HG03280 (cell line): ENCODE data around the gene TBCEL.
"Not testable (repeated sequence)": the region's sequence is repeated elsewhere in the genome, so short reads cannot be mapped to it uniquely, and the experiment has no call there.

ENCODE experiments used
- ATAC-seq: cut with Tn5 transposase; IDR thresholded peaks from one replicate; pipeline ENCODE4 v1.9.1; 2021; ENCODE audit warnings: mild to moderate bottlenecking, moderate library complexity; ENCODE audit not compliant: unreplicated experiment

Gene TBCEL, protein sequence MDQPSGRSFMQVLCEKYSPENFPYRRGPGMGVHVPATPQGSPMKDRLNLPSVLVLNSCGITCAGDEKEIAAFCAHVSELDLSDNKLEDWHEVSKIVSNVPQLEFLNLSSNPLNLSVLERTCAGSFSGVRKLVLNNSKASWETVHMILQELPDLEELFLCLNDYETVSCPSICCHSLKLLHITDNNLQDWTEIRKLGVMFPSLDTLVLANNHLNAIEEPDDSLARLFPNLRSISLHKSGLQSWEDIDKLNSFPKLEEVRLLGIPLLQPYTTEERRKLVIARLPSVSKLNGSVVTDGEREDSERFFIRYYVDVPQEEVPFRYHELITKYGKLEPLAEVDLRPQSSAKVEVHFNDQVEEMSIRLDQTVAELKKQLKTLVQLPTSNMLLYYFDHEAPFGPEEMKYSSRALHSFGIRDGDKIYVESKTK

DNA sequence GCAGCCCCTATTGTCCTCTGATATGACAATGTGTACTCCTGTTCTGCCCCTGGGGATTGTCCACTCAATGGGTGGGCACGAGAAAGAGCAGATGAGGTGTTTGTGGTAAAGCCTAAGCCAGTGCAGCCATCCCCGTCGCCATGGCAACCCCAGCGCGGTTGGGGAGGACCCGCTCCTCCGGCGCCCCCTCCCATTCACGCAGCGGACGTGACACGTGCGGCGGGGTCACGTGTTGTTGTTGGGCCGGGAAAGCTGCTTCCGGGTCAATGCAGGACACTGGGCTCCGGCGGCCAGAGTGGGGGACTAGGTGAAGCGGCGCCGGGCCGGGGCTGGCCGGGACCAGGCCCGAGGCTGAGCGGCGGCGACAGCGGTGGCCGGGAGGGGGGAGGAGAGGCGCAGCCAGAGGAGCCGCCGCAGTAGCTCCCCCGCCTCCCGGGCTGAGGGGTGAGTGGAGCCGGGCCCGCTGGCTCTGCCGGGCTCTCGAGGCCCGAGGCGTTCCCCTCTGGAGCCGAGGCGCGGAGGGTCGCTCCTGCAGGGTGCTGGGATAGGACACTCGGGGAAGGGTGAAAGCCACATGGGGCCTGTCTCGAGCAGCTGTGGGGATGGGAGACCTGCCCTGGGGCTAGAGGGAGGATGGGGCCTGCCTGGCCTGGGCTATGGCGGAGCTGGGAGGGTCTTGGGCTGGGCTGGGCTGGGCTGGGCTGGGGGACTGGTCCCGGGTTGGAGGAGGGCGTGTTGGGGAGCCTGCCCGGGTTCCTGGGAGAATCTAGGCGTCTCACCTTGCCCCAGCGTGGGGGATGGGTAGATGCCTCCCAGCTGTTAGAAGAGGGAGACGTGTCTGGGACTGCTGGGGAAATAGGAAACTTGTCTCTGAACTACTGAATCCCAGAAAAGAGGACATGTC is at the start of gene TBCEL:
TSS of gene TBCEL (plus strand) at position 255 of the 904 bp plus-strand sequence. CDS start 21,589 bp downstream, outside the sequence.
- peak; percentile 96 for ATAC-seq

DNA sequence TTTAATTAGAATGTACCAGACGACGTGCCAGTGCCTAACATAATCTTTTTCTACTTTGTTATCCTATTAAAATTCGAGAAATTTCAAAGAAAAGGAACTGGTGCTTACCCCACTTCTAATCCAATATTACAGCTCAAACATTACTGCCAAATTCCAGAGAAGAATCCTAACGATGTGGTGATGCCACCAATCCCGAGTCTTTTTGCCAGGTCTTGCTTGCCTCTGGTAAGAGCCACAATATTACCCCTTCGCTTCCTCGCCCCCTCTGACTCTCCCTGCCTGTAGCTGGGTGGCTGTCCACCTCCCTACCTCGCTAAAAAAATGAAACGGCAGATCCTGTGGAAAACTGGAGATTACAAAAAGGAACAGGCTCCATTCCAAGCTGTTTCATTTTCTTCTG is 49.4 kb upstream of the TBCEL start:
- no peak for ATAC-seq

DNA sequence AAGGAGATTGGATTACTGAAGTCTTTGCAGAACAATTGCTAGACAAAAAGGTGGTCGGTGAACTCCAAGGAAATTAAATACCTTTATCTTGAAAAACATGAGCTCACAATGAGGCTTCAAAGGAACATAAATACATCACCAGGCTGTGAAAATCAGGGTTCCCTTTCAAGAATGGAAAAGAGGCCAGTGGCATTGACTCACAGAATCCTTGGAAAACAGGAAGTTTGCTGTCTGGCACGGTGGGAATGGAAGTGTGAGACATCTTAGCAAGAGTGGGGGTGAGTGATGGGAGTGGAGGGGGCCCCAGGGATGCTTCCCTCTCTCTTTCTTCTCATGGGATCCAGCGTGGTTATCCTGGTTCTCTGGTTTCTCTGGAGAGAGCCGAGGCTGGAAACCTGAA is 48.9 kb upstream of the TBCEL start:
- ATAC-seq: no peak

DNA sequence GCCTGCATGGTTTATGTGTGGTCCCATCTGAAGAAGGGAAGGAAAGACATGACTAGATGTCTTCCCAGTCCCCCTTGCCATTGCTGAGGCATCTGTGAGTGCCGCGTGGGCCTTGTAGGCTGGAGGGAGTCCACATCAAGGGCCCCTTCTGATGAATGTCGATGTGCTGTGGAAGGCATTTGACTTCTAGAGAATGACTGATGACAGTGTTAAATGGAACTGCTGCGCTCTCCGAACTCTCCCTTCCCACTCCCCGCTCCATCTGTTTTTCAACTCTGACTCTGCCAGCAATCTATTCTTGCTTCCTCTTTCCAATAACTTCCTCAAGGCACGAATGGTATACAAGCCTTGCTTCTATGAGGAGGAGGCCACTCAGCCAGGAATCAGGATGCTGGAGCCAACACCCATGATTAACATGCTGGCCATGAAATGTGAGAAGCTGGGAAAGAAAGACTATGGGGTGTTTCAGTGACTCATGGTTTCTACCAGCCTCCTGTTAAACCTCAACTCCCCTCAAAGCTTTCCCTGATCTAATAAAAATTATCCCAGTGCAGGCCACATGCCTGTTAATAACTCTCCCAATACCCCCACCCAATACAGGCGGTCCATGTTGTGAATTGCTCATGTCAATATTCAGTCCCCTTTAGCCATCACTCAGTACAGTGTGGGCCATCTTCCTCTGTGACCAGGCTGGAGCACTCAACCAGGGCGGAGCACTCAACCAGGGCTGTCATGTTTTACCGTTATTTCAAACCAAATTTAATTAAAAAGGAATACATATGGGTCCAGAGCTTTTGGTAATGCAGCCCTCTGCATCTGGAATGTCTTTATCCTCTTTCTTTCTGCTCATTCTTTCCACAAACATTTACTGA is 46.4 kb upstream of the TBCEL start:
- no peak for ATAC-seq

DNA sequence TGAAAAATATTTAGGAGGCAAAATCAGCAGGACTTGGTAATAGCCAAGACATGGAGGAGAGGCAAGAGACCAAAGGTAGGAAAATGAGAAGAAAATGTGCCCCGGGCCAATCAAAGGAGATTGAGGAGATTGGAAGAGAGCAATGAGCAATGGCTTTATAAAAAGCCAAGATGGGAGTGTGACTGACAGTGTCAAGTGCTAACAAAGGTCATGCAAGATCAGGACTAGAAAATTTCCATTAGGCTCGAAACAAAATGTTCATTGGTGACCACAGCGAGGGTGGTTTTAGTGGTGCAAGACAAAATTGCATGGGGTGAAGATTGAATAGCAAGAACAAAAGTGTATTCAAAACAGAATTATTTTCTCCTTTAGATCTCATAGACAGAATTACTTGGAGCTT is 45.2 kb upstream of the TBCEL start:
- no peak for ATAC-seq

DNA sequence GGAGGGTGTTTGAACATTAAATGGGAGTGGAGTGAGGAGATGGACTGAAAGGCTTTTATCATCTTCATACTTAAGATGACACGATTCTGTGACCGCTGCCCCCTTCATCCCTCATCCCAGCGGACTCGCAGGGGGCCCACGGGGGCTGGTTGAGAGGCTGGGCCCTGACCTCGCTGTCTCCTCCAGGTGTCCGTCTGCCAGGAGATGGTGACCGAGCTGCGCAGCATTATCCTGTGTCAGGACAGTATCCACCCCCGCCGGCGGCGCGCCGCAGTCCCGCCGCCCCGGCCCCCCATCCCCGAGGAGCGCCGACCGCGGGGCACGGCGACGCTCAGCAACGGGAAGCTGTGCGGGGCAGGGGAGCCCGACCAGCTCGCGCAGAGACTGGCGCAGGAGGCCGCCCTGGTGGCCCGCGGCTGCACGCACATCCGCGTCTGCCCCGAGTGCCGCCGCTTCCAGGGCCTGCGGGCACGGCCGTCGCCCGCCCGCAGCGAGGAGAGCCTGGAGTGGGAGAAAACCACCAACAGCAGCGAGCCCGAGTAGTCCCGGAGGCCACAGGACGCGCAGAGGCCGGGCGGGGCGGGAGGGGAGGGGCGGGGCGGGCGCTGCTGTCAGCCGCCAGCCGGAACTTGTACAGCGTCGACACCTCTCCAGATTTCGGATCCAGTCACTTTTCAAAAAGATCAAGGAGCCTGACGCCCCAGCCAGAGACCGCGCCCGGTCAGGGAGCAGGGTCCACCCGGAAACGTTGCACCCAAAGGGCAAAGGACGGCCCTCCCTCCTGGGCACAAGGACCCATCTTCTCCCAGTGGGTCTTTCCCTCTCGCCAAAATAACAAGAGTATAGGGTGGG is 38.0 kb upstream of the TBCEL start:
- ATAC-seq: no peak

DNA sequence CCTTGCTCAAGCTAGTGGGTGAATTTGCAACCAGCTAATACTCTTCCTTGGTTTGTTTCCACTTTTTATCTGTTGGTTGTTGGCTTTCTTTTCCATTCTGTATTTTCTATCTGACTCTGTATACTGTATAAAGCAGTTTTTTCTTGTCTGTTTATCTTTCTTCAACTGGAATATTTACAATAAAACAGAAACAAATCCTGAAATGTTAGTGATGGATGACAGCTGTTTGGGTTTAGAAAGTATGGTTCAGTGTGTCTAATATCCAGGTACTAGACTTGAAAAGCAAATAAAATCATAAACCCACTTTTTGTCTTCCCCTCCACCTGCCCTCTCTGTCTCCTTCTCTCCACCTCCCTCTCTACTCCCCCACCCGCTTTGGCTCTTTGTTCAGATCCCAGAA is 35.3 kb upstream of the TBCEL start:
- no peak for ATAC-seq

DNA sequence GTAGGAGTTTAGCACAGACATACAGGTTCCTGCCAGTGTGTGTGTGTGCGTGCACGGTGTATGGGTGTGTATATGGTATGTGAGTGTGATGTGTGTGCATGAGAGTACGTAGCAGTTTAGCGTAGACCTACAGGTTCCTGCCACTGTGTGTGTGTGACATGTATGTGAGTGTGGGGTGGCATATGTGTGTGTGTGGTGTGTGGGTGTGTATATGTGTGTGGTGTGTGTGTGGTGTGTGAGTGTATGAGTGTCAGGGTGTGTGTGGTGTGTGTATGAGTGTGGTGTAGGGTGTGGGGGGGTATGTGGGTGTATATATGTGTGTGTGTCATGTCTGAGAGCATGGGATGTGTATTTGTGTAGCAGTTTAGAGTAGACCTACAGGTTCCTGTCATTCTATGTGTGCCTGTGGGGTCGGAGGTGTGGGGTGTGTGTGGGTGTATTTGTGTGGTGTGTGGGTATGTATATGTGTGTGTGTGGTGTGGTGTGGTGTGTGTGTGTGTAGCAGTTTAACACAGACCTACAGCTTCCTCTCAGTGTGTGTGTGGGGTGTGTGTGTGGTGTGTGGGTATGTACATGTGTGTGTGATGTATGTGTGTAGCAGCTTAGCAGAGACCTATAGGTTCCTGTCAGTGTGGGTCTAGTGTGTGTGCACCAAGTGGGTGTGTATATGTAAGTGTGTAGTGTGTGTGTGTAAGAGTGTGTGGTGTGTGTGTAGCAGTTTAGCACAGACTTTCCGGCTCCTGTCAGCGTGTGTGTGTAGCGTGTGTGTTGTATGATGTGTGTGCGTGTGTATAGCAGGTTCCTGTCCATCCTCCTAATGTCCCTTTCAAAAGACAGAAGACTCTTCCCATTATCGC is 31.8 kb upstream of the TBCEL start:
- ATAC-seq: no peak

DNA sequence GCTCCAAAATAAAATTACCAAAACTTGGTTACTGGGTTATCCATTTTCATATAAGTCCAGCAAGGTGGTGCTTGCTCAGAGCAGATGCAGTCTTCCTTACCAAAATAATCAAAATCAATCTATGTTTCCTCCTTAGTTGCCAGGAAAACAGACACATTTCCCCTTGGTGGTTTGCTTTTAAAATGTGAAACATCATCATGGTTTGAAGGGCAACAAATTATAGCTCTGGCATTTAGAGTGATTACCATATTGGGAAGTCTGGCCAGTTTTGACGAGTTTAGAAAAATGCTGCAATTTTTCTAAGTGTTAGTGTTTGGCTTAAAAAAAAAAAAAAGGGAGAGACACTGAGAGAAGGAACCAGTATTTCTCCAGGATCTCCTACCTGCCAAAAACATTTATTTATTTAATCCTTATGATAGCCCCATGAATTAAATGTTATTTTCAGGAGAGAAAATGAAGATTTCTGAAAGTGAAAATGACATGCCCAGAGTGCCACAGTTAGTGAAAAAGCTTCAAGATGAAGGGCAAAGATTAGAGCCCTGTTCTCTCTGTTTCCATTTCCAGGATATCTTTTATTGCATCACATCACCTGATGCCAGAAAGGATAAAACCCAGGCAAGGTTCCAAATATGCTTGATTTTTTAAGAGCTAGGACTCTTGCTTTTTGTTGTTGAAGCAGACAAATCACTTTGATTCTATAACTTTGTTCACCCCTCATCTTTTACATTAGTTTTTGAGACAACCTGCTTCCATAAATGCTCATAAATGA is 29.6 kb upstream of the TBCEL start:
- ATAC-seq: no peak

DNA sequence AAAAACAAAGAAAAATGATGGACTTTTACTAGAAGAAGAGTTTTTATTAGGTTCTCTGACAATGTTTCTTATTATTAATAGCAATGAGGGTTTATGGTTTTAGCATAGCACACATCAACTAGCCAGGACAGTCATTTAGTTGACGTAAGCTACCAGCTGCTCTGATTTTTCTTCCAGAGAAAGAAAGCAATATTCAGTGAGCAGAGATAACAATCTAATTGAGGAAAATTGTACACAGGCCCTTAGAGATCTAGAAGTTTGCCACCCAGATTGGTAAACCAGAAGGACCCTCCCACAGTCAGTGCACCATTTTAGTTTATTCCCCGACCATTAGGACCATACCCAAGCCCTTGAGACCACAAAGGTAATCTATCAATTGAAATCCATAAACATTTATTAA is 28.7 kb upstream of the TBCEL start:
- ATAC-seq: no peak

DNA sequence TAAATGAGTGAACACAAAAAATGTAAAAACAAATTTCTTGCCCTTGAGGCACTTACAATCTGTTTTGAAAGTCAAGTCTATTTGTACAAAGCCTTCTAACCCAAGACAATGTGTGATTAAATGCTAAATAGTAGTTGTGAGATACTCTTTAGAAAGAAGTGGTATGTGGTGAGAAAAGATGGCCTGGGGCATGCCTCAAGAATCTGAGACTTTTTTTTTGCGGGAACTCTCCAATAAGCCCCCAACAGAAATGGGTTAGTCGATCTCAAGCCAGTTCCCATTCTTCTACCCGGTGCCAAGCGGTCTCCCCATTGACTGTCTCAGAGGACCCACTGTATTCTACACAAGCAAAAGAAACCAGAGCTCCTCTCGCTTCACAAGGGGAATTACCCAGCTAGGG is 26.9 kb upstream of the TBCEL start:
- ATAC-seq: no peak

DNA sequence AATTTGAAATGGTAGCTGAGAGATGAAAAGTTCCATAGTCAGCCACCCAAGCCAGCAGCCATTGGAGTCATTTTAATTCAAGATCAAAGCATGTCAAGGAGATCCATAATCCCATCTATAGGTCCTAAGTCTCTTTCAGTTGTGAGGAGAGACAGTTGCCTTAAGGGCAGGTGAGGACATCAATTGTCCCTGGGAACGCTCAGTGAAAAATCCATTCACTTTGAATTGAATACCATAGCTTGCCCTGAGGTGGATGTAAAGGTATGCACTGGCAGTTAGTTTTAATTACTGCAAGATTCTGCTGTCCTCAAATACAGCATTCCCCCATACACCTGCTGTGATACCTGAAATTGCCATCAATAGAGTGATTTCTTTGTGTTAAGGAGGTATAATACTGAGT is 25.3 kb upstream of the TBCEL start:
- ATAC-seq: no peak

DNA sequence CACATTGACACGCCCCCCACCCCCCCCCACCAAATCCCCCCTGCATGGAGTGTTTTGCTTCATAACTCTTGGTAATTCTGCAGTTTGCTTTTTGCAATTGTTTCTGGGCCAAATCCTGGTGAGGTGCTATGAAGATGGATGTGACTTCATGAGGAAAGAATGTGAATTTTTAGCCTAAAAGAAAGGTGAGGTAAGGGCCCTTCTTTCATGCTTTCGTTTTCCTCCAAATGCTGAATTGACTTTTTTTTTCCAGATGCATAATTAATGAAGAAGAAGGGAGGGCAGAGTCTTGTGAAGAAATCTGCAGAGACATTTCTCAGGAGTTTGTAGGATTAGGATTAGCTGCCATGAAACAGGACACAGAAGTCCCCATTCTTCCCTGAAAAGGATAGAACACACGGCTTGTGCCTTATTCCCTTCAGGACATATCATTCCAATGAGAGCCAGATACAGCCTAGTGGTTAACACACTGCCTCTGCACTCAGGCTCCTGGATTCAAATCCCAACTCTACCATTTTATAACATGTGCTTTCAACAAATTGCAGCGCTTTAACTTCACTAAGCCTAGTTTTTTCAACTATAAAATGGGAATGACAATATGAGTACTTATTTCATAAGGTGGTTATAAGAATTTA is 19.6 kb upstream of the TBCEL start:
- ATAC-seq: no peak

DNA sequence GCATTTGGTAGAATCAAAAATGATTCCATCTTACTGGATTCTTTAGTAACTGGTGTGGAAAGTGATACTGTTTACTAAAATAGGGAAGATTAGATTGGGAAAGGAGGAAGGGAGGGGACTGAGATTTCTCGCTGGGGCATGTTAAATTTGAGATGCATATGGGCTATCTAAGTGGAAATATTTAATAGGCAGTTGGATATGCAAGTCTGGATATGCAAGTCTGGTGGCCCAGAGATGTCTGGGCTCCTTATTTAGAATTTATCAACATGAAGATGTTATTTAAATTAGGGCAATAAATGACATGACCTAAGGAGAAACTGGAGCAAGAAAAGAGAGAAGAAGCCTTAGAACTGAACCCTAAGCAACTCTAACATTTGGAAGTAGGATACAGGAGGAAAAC is 17.0 kb upstream of the TBCEL start:
- ATAC-seq: no peak

DNA sequence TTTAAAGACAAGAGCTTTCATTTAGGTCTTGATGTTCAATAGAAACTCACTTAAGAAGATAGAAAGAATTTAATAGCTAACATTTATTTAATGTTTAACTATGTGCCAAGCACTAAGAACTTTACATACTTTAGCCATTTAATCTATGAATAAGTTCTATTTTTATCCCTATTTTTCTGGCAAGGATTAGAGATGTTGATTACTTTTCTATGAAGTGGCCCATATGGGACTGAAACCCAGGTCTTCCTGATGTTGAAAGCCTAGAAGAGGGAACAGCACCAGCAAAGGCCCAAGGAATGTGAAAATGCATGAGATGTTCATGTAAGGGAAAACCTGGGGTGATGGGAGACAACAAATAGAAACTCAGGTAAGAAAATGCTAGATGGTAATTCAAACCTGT is 15.4 kb upstream of the TBCEL start:
- no peak for ATAC-seq

DNA sequence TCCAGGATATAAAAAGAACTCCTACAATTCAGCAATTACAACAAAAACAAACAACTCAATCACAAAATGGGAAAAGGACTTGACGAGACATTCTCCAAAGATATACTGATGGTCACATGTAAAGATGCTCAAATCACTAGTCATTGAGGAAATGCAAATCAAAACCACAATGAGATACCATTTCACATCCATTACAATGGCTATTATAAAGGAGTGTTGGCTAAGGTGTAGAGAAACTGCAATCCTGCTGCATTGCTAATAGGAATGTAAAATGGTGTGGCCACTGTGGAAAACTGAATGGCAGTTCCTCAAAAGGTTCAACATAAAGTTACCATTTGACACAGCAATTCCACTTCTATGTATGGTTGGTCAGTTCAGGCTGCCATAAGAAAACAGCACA is 11.8 kb upstream of the TBCEL start:
- ATAC-seq: no peak

DNA sequence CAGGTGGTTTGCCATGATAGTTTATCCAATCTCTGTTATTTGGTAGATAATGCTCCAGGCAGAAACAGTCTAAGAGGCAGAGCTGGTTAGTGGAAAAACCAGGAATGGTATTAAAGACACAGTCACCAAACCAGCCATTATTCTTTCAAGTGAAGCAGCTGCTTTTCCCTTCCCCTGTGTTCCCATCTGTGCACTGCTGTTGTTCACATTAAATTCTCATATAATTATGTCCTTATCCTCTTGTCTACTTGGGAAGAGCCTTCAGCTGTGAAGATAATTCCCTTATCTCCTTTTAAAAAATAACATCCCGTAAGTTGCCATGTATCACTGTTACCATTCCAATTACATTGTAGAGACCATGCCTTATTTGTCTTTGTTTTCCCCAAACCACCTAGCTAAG is 5.2 kb upstream of the TBCEL start:
- ATAC-seq: no peak

DNA sequence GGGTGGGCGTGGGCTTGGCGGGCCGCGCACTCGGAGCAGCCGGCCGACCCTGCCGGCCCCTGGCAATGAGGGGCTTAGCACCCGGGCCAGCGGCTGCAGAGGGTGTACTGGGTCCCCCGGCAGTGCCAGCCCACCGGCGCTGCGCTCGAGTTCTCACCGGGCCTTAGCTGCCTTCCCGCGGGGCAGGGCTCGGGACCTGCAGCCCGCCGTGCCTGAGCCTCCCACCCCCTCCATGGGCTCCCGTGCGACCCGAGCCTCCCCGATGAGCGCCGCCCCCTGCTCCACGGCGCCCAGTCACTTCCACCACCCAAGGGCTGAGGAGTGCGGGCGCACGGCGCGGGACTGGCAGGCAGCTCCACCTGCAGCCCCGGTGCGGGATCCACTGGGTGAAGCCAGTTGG is 2.2 kb upstream of the TBCEL start:
- not testable (repeated sequence) for ATAC-seq
